ENCODE data around the gene MAPK6.
"Not testable (repeated sequence)": the region's sequence is repeated elsewhere in the genome, so short reads cannot be mapped to it uniquely, and the experiment has no call there.

DNA sequence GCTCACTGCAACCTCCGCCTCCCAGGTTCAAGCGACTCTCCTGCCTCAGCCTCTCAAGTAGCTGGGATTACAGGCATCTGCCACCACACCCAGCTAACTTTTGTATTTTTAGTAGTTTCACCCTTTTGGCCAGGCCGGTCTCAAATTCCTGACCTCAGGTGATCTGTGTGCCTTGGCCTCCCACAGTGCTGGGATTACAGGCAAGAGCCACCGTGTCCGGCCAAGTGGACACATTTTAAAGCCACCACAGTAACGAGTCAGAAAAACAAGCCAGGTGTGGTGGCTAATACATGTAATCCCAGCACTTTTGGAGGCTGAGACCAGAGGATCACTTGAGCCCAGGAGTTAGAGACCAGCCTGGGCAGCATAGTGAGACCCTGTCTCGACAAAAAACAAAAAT lies 35.8 kb downstream of the MAPK6 start:
- TF ChIP-seq, protein P1, sequence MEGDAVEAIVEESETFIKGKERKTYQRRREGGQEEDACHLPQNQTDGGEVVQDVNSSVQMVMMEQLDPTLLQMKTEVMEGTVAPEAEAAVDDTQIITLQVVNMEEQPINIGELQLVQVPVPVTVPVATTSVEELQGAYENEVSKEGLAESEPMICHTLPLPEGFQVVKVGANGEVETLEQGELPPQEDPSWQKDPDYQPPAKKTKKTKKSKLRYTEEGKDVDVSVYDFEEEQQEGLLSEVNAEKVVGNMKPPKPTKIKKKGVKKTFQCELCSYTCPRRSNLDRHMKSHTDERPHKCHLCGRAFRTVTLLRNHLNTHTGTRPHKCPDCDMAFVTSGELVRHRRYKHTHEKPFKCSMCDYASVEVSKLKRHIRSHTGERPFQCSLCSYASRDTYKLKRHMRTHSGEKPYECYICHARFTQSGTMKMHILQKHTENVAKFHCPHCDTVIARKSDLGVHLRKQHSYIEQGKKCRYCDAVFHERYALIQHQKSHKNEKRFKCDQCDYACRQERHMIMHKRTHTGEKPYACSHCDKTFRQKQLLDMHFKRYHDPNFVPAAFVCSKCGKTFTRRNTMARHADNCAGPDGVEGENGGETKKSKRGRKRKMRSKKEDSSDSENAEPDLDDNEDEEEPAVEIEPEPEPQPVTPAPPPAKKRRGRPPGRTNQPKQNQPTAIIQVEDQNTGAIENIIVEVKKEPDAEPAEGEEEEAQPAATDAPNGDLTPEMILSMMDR (IDR thresholded peaks at IDR 0.05): not testable (repeated sequence)
- TF ChIP-seq POLR2AphosphoS5 (IDR thresholded peaks at IDR 0.05); POLR2A (IDR thresholded peaks at IDR 0.05); EP300 (IDR thresholded peaks at IDR 0.05; ENCODE audit: low read depth): not testable (repeated sequence)

Data from transverse colon (tissue), 4 donors.